HepG2 (cell line): ENCODE data around the gene DPF1. TPM values are rescaled to one million over a fixed set of nuclear protein-coding genes. Genes with fewer than 3 reads are reported as not detected.

Experiments used
- ATAC-seq: fragments of 200-7000 bp; cut with Tn5 transposase; 3 replicates; pipeline ENCODE4 v1.9.1; 2020; ENCODE audit warnings: mild to moderate bottlenecking, moderate library complexity
- BruUV-seq: library from RNA; stranded (reverse); fragments of 400-500 nt; replicated peaks from 2 replicates; lab custom pipeline; 2021; lab: Mats Ljungman, UMichigan
- CTCF ChIA-PET: fragments of 300-600 bp; formaldehyde crosslinking; extraction: SDS; loops from one replicate; lab custom pipeline; 2021; ENCODE audit warnings: low total read pairs, inconsistent platforms, low intra/inter-chr PET ratio; lab: Yijun Ruan, JAX
- POLR2A ChIA-PET: fragments of 350-600 bp; sonication (Branson Sonifier 250); formaldehyde crosslinking; loops from one replicate; lab custom pipeline; 2020; ENCODE audit warnings: antibody characterized with exemption, inconsistent platforms; lab: Yijun Ruan, JAX
- DNase-seq: peaks from one replicate; pipeline ENCODE4 v3.0.0-alpha.2; 2015; ENCODE audit warnings: low spot score
- FAIRE-seq: peaks from 3 replicates; lab custom pipeline; 2011; peaks lifted over from hg19 to GRCh38; lab: Jason Lieb, UNC
- H2AFZ ChIP-seq: one replicate; pipeline ENCODE4 v1.6.1; 2011; ENCODE audit warnings: low read length, inconsistent platforms
- H3K27ac ChIP-seq: fragments of 300-600 bp; 3 replicates; pipeline ENCODE4 v1.8.0; 2011; ENCODE audit warnings: mixed run types, mild to moderate bottlenecking, mixed read lengths, low read length, inconsistent platforms; ENCODE audit not compliant: insufficient read depth; ENCODE audit errors: extremely low read length
- H3K27me3 ChIP-seq, 2 experiments: fragments of 200-600 bp in 1 of 2; 2 replicates in 1 of 2; 3 replicates in 1 of 2; pipeline versions ENCODE4 v1.6.0 to v1.8.0; 2011; ENCODE audit warnings: low read length in 2 of 2, mild to moderate bottlenecking in 2 of 2, moderate library complexity in 2 of 2, inconsistent platforms in 1 of 2; ENCODE audit not compliant: insufficient read depth in 2 of 2, control insufficient read depth in 1 of 2
- H3K36me3 ChIP-seq, 2 experiments: fragments of 200-600 bp in 1 of 2; replicated peaks in 1 of 2; 2 replicates in 1 of 2; 3 replicates in 1 of 2; pipeline versions ENCODE4 v1.5.1 to v1.8.0; 2011; ENCODE audit warnings: low read length in 2 of 2, inconsistent platforms in 1 of 2; ENCODE audit not compliant: insufficient read depth in 2 of 2, control insufficient read depth in 1 of 2
- H3K4me1 ChIP-seq: 2 replicates; pipeline ENCODE4 v1.5.1; 2012; ENCODE audit warnings: low read length, inconsistent platforms; ENCODE audit not compliant: insufficient read depth
- H3K4me2 ChIP-seq: 2 replicates; pipeline ENCODE4 v1.6.0; 2011; ENCODE audit warnings: low read depth, low read length, inconsistent platforms
- H3K4me3 ChIP-seq, 3 experiments: fragments of 200-600 bp in 1 of 3; sonication (generic), shearing (Covaris generic) in 1 of 3; replicated peaks in 1 of 3; 2 replicates each; pipeline ENCODE4 v1.5.1; 2011 to 2016; ENCODE audit warnings: low read length in 3 of 3, inconsistent platforms in 2 of 3, low read depth in 2 of 3, mild to moderate bottlenecking in 2 of 3, control low read depth in 1 of 3, mixed read lengths in 1 of 3; ENCODE audit not compliant: insufficient read depth in 1 of 3
- H3K79me2 ChIP-seq: one replicate; pipeline ENCODE4 v1.6.1; 2011; ENCODE audit warnings: low read length, inconsistent platforms; ENCODE audit not compliant: insufficient read depth
- H3K9ac ChIP-seq: 2 replicates; pipeline ENCODE4 v1.6.0; 2011; ENCODE audit warnings: mild to moderate bottlenecking, low read depth, low read length, inconsistent platforms; ENCODE audit not compliant: insufficient read depth
- H3K9me3 ChIP-seq: 2 replicates; pipeline ENCODE4 v1.5.1; 2012; ENCODE audit warnings: mild to moderate bottlenecking, low read length
- H4K20me1 ChIP-seq: 2 replicates; pipeline ENCODE4 v1.6.0; 2011; ENCODE audit warnings: inconsistent platforms, mild to moderate bottlenecking, low read length, moderate library complexity; ENCODE audit not compliant: insufficient read depth
- FOXA3 ChIP-seq: IDR thresholded peaks from 2 replicates; pipeline ENCODE4 v1.6.1; 2016; ENCODE audit warnings: missing genetic modification reagents, missing compliant biosample characterization
- HOXA9 ChIP-seq: sonication (generic); formaldehyde crosslinking; IDR thresholded peaks from 2 replicates; pipeline ENCODE4 v1.8.1; 2022; ENCODE audit warnings: missing genetic modification reagents, mild to moderate bottlenecking, moderate library complexity, borderline replicate concordance
- MED8 ChIP-seq: sonication (generic); formaldehyde crosslinking; IDR thresholded peaks from 2 replicates; pipeline ENCODE4 v1.8.1; 2023; ENCODE audit warnings: mild to moderate bottlenecking, missing genetic modification reagents; ENCODE audit not compliant: insufficient replicate concordance
- MTA1 ChIP-seq: sonication (generic); formaldehyde crosslinking; IDR thresholded peaks from 2 replicates; pipeline ENCODE4 v1.4.0; 2020; ENCODE audit warnings: missing genetic modification reagents, mild to moderate bottlenecking, borderline replicate concordance
- PLRG1 ChIP-seq: fragments of 450-650 bp; conservative IDR thresholded peaks from 2 replicates; pipeline ENCODE4 v1.6.1; 2016
- SAFB2 ChIP-seq: sonication (generic); formaldehyde crosslinking; IDR thresholded peaks from 2 replicates; pipeline ENCODE4 v1.5.1; 2020; ENCODE audit warnings: missing genetic modification reagents, low read depth, mild to moderate bottlenecking, borderline replicate concordance
- XRCC5 ChIP-seq: fragments of 200-400 bp; formaldehyde crosslinking; optimal IDR thresholded peaks from 2 replicates; pipeline ENCODE3; 2017; ENCODE audit warnings: mild to moderate bottlenecking, low read length
- ZBTB1 ChIP-seq: sonication (generic); formaldehyde crosslinking; IDR thresholded peaks from 2 replicates; pipeline ENCODE4 v1.4.0; 2020; ENCODE audit warnings: missing genetic modification reagents, borderline replicate concordance
- ZNF414 ChIP-seq: sonication (generic); formaldehyde crosslinking; IDR thresholded peaks from 2 replicates; pipeline ENCODE4 v1.5.0; 2020; ENCODE audit warnings: missing genetic modification reagents
- ZNF616 ChIP-seq: sonication (generic); formaldehyde crosslinking; IDR thresholded peaks from 2 replicates; pipeline ENCODE4 v1.5.0; 2020; ENCODE audit warnings: low read depth, mild to moderate bottlenecking, missing genetic modification reagents
- WGBS: methylation state at CpG from one replicate; pipeline ENCODE4 v1.1.6; 2017; ENCODE audit warnings: low lambda C conversion rate; 5-methylcytosine and 5-hydroxymethylcytosine counted together
- in situ Hi-C: cut with HindIII; loops from 2 replicates; pipeline ENCODE4 v1.10.0; 2017; ENCODE audit warnings: low pct_unique_long_range_greater_than_20kb; ENCODE audit not compliant: extremely low pct_ligation_motif_present
- intact Hi-C: fragments of 100-400 bp; cut with micrococcal nuclease; formaldehyde crosslinking; loops from one replicate; pipeline ENCODE4 v1.10.0; 2022; ENCODE audit not compliant: unreplicated experiment
- polyA plus RNA-seq, 8 experiments: library from polyadenylated mRNA; depleted of rRNA in 3 of 8; stranded (reverse) in 7 of 8; unstranded in 1 of 8; fragments of >200 nt; fragmentation: Illumina TruSeq in 4 of 8; extraction: Trizol in 4 of 8; gene quantifications; 2 replicates each; pipeline versions ENCODE4 v1.2.1 to v1.2.3, GENCODE V29; 2011 to 2016; ENCODE audit warnings: low read depth in 4 of 8, missing spikeins in 1 of 8, mixed read lengths in 1 of 8; ENCODE audit not compliant: insufficient read depth in 1 of 8
- total RNA-seq, 5 experiments: library from RNA; depleted of rRNA; stranded (reverse); fragments of >200 nt; fragmentation: Illumina TruSeq; extraction: Trizol; gene quantifications; 2 replicates each; pipeline ENCODE4 v1.2.3, GENCODE V29; 2016; ENCODE audit warnings: low read depth in 1 of 5

DPF1 gene
- total and polyA plus RNA-seq, 2 of the 13 experiments (the other 11 are each of a cell fraction or from before 2014, with no cell fraction given) = 1.0 to 3.2 TPM

DNA sequence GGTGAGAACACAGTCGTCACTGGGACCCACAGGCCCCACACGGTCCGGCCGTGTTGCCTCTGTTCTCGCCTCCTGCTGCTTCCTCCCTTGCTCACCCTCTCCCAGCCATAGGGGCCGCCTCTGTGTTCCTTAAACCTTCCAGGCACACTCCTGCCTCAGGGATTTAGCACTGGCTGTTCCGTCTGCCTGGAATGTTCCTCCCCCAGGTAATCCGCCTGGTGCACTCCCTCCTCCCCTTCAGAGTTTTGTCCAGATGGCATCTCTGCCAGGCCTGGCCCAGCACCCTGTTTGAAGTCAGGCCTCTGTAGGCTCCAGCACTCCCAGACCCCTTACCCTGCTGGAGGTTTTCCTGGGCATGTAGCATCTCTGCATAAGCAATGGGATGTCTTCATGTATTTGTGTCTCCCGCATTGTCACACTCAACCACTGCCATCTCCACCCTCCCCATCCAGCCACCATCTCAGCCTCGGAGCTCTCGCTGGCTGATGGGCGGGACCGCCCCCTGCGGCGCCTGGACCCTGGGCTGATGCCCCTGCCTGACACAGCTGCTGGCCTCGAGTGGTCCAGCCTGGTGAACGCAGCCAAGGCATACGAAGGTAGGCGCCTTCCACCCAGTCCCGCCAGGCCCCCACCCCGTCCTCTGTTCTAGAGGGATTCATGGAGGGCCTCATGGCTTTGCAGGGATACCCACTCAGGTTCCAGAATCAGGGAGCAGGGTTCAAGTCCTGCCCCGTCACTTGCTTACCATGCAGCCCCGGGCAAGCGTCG is 25.9 kb downstream of the DPF1 start:
- Histone ChIP-seq H3K4me3 (no peak overlapping the region), H3K9me3 (no peaks in the 10 kb centered on the region), H4K20me1 (no peaks in the 10 kb centered on the region), H3K27me3 (no peaks in the 10 kb centered on the region), H3K4me1 (peaks cover 13% of the 10 kb centered on the region), H2AFZ (no peak overlapping the region), H3K36me3 (no peaks in the 10 kb centered on the region; a peak in 1 of 5 replicates), H3K9ac (no peak overlapping the region), H3K4me2 (no peak overlapping the region), H3K27ac (no peak overlapping the region)
- ATAC-seq (no peak), DNase-seq (no peak)
- CTCF ChIA-PET = no interaction called here
- 91% methylated on average over 21 of the region's 25 CpGs for WGBS
- BruUV-seq = no TSS peak
- no peak for TF ChIP-seq HOXA9 (CRISPR knock-in tag)
- TF ChIP-seq ZNF414 (CRISPR knock-in tag) = no peak
- no peak for TF ChIP-seq MED8 (CRISPR knock-in tag)
- TF ChIP-seq XRCC5 = no peak
- TF ChIP-seq MTA1 (CRISPR knock-in tag) = no peak
- TF ChIP-seq SAFB2 (CRISPR knock-in tag) = no peak
- TF ChIP-seq PLRG1 = no peak
- TF ChIP-seq FOXA3 (CRISPR knock-in tag) = no peak
- TF ChIP-seq ZNF616 = no peak
- no peak for TF ChIP-seq ZBTB1 (CRISPR knock-in tag)
- TF ChIP-seq, all 625 proteins: peak for 0
- POLR2A ChIA-PET = no interaction called here
- intact Hi-C loops (no loop called here), in situ Hi-C loops (no loop called here)
- FAIRE-seq = no peak
- H3K79me2 ChIP-seq = no peaks in the 10 kb centered on the region
